ENCODE measurements around the gene USP17L13.
"Not testable (repeated sequence)": the region's sequence is repeated elsewhere in the genome, so short reads cannot be mapped to it uniquely, and the experiment has no call there.

USP17L13 gene, protein sequence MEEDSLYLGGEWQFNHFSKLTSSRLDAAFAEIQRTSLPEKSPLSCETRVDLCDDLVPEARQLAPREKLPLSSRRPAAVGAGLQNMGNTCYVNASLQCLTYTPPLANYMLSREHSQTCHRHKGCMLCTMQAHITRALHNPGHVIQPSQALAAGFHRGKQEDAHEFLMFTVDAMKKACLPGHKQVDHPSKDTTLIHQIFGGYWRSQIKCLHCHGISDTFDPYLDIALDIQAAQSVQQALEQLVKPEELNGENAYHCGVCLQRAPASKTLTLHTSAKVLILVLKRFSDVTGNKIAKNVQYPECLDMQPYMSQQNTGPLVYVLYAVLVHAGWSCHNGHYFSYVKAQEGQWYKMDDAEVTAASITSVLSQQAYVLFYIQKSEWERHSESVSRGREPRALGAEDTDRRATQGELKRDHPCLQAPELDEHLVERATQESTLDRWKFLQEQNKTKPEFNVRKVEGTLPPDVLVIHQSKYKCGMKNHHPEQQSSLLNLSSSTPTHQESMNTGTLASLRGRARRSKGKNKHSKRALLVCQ

DNA sequence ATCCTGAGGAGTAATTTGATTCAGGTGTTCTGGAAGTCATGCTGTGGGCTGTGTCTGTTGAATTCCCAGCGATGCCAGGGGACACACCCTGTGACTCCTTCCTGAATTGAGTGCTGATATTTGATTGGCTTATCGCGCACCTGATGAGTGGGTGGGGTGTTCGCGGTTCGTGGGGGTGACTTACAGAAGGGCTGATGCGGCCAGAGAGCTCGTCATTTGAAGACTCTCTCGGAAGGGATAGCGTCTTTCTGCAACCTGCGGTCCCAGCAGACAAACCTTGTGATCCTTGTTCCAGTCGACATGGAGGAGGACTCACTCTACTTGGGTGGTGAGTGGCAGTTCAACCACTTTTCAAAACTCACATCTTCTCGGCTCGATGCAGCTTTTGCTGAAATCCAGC lies at the start of gene USP17L13:
USP17L13 (plus strand) TSS at position 301 of the 400 bp plus-strand sequence; CDS start at position 301, 0 bp downstream.
- intact Hi-C loops (cut with DNase I); DNase-seq: not testable (repeated sequence)

DNA sequence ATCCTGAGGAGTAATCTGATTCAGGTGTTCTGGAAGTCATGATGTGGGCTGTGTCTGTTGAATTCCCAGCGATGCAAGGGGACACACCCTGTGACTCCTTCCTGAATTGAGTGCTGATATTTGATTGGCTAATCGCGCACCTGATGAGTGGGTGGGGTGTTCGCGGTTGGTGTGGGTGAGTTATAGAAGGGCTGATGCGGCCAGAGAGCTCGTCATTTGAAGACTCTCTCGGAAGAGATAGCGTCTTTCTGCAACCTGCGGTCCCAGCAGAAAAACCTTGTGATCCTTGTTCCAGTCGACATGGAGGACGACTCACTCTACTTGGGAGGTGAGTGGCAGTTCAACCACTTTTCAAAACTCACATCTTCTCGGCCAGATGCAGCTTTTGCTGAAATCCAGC lies 14.3 kb upstream of the USP17L13 start, which contains the start of gene USP17L10:
USP17L10 (plus strand) TSS at position 301 of the 400 bp plus-strand sequence; CDS start at position 301, 0 bp downstream.
- DNase-seq; intact Hi-C loops (cut with DNase I): not testable (repeated sequence)

DNA sequence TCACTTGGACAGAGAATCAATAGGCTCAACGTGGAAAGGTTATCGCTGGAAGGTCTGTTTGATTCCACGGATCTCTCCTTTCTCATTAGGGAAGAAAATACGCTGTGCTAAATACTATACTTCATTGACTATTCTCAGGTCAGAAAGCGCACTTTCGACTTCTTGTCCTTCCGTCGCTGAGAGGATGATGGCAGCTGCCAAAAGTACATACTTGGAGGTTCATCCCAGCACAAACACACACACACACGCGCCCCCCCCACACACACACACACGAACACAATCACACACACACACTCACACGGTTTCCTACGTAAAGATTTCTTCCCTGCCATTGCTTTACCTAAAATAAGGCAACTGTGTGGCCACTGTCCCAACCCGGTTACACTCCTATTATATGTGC lies 10.0 kb upstream of the USP17L13 start:
- intact Hi-C loops (cut with DNase I): not testable (repeated sequence)

DNA sequence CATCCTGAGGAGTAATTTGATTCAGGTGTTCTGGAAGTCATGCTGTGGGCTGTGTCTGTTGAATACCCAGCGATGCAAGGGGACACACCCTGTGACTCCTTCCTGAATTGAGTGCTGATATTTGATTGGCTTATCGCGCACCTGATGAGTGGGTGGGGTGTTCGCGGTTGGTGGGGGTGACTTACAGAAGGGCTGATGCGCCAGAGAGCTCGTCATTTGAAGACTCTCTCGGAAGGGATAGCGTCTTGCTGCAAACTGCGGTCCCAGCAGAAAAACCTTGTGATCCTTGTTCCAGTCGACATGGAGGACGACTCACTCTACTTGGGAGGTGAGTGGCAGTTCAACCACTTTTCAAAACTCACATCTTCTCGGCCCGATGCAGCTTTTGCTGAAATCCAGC lies 9.6 kb upstream of the USP17L13 start, which contains the start of gene USP17L11:
USP17L11 (plus strand) TSS at position 301 of the 400 bp plus-strand sequence; CDS start at position 301, 0 bp downstream.
- intact Hi-C loops (cut with DNase I); DNase-seq: not testable (repeated sequence)

More for the DNA sequence above, 10.0 kb upstream of the USP17L13 start:
- peak in 16 of 42 donors; percentile 0 to 38 (median 4) for DNase-seq

DNA sequence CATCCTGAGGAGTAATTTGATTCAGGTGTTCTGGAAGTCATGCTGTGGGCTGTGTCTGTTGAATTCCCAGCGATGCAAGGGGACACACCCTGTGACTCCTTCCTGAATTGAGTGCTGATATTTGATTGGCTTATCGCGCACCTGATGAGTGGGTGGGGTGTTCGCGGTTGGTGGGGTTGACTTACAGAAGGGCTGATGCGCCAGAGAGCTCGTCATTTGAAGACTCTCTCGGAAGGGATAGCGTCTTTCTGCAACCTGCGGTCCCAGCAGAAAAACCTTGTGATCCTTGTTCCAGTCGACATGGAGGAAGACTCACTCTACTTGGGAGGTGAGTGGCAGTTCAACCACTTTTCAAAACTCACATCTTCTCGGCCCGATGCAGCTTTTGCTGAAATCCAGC lies 4.8 kb upstream of the USP17L13 start, which contains the start of gene USP17L12:
USP17L12 (plus strand) TSS at position 301 of the 400 bp plus-strand sequence; CDS start at position 301, 0 bp downstream.
- DNase-seq; intact Hi-C loops (cut with DNase I): not testable (repeated sequence)

DNA sequence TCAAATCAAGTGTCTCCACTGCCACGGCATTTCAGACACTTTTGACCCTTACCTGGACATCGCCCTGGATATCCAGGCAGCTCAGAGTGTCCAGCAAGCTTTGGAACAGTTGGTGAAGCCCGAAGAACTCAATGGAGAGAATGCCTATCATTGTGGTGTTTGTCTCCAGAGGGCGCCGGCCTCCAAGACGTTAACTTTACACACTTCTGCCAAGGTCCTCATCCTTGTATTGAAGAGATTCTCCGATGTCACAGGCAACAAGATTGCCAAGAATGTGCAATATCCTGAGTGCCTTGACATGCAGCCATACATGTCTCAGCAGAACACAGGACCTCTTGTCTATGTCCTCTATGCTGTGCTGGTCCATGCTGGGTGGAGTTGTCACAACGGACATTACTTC lies 5.6 kb downstream of the USP17L13 start:
- peak in 14 of 42 donors; percentile 1 to 31 (median 12) for DNase-seq
- intact Hi-C loops (cut with DNase I): not testable (repeated sequence)

DNA sequence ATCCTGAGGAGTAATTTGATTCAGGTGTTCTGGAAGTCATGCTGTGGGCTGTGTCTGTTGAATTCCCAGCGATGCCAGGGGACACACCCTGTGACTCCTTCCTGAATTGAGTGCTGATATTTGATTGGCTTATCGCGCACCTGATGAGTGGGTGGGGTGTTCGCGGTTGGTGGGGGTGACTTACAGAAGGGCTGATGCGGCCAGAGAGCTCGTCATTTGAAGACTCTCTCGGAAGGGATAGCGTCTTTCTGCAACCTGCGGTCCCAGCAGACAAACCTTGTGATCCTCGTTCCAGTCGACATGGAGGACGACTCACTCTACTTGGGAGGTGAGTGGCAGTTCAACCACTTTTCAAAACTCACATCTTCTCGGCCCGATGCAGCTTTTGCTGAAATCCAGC lies 9.4 kb downstream of the USP17L13 start, which contains the start of gene USP17L15:
USP17L15 (plus strand) TSS at position 301 of the 400 bp plus-strand sequence; CDS start at position 301, 0 bp downstream.
- intact Hi-C loops (cut with DNase I); DNase-seq: not testable (repeated sequence)

DNA sequence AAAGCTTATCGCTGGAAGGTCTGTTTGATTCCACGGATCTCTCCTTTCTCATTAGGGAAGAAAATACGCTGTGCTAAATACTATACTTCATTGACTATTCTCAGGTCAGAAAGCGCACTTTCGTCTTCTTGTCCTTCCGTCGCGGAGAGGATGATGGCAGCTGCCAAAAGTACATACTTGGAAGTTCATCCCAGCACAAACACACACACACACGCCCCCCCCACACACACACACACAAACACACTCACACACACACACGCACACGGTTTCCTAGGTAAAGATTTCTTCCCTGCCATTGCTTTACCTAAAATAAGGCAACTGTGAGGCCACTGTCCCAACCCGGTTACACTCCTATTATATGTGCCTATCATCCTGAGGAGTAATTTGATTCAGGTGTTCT lies 13.8 kb downstream of the USP17L13 start:
- intact Hi-C loops (cut with DNase I): not testable (repeated sequence)
- peak in 20 of 42 donors; percentile 1 to 54 (median 8) for DNase-seq

DNA sequence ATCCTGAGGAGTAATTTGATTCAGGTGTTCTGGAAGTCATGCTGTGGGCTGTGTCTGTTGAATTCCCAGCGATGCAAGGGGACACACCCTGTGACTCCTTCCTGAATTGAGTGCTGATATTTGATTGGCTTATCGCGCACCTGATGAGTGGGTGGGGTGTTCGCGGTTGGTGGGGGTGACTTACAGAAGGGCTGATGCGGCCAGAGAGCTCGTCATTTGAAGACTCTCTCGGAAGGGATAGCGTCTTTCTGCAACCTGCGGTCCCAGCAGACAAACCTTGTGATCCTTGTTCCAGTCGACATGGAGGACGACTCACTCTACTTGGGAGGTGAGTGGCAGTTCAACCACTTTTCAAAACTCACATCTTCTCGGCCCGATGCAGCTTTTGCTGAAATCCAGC lies 18.9 kb downstream of the USP17L13 start, which contains the start of gene USP17L17:
USP17L17 (plus strand) TSS at position 301 of the 400 bp plus-strand sequence; CDS start at position 301, 0 bp downstream.
- intact Hi-C loops (cut with DNase I); DNase-seq: not testable (repeated sequence)

DNA sequence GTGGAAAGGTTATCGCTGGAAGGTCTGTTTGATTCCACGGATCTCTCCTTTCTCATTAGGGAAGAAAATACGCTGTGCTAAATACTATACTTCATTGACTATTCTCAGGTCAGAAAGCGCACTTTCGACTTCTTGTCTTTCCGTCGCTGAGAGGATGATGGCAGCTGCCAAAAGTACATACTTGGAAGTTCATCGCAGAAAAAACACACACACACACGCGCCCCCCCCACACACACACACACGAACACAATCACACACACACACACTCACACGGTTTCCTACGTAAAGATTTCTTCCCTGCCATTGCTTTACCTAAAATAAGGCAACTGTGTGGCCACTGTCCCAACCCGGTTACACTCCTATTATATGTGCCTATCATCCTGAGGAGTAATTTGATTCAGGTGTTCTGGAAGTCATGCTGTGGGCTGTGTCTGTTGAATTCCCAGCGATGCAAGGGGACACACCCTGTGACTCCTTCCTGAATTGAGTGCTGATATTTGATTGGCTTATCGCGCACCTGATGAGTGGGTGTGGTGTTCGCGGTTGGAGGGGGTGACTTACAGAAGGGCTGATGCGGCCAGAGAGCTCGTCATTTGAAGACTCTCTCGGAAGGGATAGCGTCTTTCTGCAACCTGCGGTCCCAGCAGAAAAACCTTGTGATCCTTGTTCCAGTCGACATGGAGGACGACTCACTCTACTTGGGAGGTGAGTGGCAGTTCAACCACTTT lies 23.4 kb downstream of the USP17L13 start, which contains the start of gene USP17L18:
USP17L18 (plus strand) TSS at position 678 of the 728 bp plus-strand sequence; CDS start at position 678, 0 bp downstream.
- intact Hi-C loops (cut with DNase I): not testable (repeated sequence)
- peak in 26 of 42 donors; percentile 1 to 54 (median 12) for DNase-seq

DNA sequence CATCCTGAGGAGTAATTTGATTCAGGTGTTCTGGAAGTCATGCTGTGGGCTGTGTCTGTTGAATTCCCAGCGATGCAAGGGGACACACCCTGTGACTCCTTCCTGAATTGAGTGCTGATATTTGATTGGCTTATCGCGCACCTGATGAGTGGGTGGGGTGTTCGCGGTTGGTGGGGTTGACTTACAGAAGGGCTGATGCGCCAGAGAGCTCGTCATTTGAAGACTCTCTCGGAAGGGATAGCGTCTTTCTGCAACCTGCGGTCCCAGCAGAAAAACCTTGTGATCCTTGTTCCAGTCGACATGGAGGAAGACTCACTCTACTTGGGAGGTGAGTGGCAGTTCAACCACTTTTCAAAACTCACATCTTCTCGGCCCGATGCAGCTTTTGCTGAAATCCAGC lies 28.4 kb downstream of the USP17L13 start, which contains the start of gene USP17L19:
USP17L19 (plus strand) TSS at position 301 of the 400 bp plus-strand sequence; CDS start at position 301, 0 bp downstream.
- intact Hi-C loops (cut with DNase I); DNase-seq: not testable (repeated sequence)

DNA sequence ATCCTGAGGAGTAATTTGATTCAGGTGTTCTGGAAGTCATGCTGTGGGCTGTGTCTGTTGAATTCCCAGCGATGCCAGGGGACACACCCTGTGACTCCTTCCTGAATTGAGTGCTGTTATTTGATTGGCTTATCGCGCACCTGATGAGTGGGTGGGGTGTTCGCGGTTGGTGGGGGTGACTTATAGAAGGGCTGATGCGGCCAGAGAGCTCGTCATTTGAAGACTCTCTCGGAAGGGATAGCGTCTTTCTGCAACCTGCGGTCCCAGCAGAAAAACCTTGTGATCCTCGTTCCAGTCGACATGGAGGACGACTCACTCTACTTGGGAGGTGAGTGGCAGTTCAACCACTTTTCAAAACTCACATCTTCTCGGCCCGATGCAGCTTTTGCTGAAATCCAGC lies 33.1 kb downstream of the USP17L13 start, which contains the start of gene USP17L20:
USP17L20 (plus strand) TSS at position 301 of the 400 bp plus-strand sequence; CDS start at position 301, 0 bp downstream.
- DNase-seq; intact Hi-C loops (cut with DNase I): not testable (repeated sequence)

DNA sequence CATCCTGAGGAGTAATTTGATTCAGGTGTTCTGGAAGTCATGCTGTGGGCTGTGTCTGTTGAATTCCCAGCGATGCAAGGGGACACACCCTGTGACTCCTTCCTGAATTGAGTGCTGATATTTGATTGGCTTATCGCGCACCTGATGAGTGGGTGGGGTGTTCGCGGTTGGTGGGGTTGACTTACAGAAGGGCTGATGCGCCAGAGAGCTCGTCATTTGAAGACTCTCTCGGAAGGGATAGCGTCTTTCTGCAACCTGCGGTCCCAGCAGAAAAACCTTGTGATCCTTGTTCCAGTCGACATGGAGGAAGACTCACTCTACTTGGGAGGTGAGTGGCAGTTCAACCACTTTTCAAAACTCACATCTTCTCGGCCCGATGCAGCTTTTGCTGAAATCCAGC lies 37.9 kb downstream of the USP17L13 start, which contains the start of gene USP17L21:
USP17L21 (plus strand) TSS at position 301 of the 400 bp plus-strand sequence; CDS start at position 301, 0 bp downstream.
- intact Hi-C loops (cut with DNase I): not testable (repeated sequence)

DNA sequence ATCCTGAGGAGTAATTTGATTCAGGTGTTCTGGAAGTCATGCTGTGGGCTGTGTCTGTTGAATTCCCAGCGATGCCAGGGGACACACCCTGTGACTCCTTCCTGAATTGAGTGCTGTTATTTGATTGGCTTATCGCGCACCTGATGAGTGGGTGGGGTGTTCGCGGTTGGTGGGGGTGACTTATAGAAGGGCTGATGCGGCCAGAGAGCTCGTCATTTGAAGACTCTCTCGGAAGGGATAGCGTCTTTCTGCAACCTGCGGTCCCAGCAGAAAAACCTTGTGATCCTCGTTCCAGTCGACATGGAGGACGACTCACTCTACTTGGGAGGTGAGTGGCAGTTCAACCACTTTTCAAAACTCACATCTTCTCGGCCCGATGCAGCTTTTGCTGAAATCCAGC lies 42.6 kb downstream of the USP17L13 start, which contains the start of gene USP17L22:
USP17L22 (plus strand) TSS at position 301 of the 400 bp plus-strand sequence; CDS start at position 301, 0 bp downstream.
- intact Hi-C loops (cut with DNase I); DNase-seq: not testable (repeated sequence)

More for the DNA sequence above, 37.9 kb downstream of the USP17L13 start, which contains the start of gene USP17L21:
- not testable (repeated sequence) for DNase-seq

DNA sequence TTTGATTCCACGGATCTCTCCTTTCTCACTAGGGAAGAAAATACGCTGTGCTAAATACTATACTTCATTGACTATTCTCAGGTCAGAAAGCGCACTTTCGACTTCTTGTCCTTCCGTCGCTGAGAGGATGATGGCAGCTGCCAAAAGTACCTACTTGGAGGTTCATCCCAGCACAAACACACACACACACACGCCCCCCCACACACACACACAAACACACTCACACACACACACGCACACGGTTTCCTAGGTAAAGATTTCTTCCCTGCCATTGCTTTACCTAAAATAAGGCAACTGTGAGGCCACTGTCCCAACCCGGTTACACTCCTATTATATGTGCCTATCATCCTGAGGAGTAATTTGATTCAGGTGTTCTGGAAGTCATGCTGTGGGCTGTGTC lies 47.0 kb downstream of the USP17L13 start:
- DNase-seq: peak in 31 of 42 donors; percentile 0 to 70 (median 31)
- intact Hi-C loops (cut with DNase I): not testable (repeated sequence)

All from head of caudate nucleus (tissue), 42 donors.